NOMO-1 (cell line): ENCODE results near the gene C11orf24.
A peak's percentile ranks its signal among the peaks of the same experiment; 100 is the strongest.

Experiments
- DNase-seq, 2 experiments: peaks; one replicate each; lab custom pipeline; 2025; ENCODE audit not compliant: unreplicated experiment in 2 of 2; lab: John Stamatoyannopoulos, UW

The C11orf24 gene

GRCh38 chr11:68271781-68272608 lies at the start of gene C11orf24:
TSS of gene C11orf24 (minus strand) at chr11:68271973. CDS start at chr11:68263767, 8,206 bp downstream.
- DNase-seq: peak; percentile 92 to 99

DNA sequence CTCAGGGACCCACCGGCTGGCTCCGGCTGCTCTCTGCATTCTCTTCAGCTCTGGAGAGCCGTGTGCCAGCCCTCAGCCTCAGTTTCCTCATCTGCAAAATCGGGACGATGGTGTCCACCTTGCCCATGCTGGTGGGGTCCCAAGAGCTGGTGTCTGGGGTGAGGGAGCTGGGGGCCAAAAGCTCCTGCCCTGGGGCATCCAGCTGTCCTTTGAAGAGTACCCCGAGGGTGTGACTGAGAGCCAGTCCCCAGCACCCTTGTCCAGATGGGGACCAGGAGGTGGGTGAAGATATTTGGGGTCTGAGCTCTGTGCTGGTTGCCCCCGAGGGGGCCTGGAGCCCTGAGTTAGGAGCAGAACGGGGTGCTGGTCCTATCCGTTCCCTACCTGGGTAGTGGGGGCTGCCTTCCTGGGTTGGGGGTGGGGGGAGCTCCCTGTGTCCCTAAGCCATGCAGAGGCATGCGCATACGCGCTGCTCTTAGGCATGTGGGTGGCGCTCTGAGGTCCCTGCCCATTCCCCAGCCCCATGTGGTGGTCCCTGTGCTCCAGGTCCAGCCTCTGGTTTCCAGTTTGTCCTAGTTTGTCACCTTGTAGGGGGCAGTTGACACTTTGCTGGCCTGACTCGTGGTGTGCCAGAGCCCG lies 45.5 kb upstream of the C11orf24 start:
- DNase-seq: no peak

DNA sequence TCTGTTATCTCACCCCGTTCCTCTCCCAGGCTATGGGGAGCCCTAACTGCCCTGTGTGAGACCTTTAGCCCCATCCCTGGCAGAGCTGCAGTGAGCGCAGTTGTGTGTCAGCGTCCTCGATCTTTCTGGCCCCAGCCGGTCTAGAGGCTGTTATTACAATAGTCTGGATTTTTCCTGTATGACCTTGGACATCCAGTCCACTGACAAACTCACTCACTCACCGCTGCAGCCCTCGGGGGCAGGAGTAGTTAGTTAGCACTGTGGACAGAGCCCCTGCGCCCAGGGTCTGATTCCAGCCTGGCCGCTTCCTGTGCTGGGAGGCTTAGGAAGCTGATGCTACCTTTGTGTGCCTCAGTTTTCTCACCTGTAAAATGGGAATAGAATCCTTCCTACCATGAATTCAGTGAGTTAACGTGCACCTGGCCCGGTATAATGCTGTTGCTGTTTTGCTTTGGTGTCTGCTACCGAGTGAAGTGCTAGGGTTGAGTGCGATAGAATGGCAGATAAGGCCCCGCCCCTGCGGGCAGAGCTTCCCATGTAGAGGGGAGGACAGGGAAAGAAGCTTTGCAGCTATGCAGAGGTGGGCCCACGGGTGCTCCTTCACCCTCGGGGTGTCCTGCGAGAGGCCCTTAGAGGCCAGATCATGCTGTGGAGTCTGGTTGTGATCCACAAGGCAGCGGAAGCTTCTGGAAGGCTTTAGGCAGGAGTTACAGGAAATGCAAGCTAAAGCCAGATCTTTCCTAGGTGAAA lies 43.6 kb upstream of the C11orf24 start:
- DNase-seq: no peak

DNA sequence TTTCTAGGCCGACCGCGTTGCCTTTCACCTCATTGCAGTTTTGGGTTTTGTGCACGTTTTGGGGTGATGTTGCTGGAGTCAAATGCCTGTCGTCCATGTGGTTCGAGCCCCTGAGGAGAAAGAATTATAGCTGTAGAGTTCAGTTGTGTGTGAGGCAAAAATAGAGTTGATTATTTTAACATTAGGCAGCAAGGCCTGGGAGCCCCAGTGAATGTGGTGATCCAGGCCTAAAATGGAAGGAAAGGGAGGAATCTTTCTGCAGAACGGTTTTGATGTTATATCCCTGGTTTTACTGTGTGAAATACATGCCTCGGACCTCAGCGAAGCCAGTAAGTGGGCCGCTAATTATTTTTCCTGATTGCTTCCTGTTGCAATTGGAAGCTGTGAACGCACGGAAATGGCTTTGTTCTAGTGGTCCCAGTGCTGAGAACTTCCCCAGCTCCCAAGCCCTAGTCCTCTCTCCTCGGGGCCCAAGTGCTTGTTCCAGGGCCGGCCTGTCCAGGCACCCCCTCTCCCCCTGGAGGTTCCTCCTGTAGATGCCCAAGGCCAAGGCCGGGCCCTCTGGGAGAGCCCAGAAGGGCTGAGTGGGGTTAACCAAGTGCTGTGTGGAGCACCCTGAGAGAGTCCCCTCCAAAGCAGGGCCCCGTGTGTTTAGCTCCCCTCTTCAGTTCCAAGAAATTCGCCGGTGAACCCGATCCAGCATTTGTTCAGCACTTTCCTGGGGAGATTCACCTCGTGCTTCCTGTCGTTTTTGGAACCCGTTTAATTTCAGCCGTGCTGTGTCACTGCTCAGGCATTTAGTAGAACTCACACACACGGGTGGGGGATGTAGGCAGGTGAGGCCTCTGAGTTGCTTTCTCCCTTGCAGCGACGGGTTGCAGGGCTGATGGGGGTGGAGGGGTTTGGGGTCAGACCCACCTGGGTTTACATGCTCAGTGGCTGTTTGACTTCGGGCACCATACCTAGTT lies 42.7 kb upstream of the C11orf24 start:
- DNase-seq: no peak

DNA sequence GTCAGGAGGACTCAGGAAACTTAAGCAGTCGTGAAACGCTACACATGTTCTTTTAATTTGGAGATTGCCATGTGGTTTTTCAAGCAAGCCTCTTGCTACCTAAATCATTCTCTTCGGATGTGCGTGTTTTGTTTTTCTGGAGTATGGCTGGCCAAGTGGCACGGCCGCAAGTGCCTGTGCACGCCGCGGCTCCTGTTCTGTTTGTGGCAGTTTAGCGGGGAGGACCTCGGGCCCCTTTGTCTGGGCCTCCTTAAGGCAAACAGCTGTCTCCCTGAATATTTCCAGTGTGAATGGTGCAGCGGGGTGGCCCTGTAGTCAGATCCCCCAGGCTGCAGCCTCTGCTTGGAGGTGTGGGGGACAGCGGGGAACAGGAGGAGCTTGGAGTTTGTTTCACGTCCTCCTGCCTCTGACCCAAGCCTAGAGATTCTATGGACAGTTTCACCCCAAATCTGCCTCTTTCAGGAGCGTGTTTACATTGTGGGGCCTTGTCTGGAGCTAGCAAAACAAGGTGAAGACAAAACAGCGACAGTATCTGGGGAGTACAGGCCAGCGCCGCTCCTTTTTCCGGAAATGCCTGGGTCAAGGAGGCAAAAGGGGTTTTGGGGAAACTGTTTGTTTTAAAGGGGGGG lies 41.9 kb upstream of the C11orf24 start:
- DNase-seq: no peak

- DNase-seq: no peak
These were observed 41.2 kb upstream of the C11orf24 start for GRCh38 chr11:68312780-68313573.

DNA sequence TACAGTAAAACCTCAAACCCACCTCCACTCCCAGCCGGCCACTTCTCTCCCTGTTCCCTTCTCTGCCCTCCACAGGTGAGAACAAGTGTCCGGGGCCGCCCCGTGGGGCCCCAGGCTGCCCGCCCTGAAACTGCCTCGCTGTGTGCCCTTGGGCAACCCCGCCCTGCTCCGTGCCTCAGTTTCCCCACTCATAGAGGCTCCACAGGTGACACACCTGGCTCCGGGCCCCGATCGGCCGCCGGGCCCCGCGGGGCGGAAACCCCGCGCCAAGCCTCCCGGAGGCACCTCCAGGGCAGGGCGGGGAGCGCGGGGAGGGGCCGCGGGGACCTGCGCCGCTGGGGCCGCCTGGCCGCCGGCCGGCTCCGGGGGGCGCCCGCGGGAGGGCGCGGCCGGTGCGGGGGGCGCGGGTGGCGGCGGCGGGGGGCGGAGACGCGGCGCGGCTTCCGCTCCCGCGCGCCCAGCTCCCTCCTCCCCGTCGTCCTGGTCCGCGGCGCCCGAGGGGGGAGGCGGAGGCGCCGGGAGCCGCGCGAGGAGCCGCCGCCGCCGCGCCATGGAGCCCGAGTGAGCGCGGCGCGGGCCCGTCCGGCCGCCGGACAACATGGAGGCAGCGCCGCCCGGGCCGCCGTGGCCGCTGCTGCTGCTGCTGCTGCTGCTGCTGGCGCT lies 40.5 kb upstream of the C11orf24 start, which contains the start of gene LRP5:
Gene LRP5 (plus strand): TSS at position 475 of the 663 bp plus-strand sequence. CDS start 124 bp downstream, at position 599.
- DNase-seq: peak in 1 of 2 experiments; percentile 24

DNA sequence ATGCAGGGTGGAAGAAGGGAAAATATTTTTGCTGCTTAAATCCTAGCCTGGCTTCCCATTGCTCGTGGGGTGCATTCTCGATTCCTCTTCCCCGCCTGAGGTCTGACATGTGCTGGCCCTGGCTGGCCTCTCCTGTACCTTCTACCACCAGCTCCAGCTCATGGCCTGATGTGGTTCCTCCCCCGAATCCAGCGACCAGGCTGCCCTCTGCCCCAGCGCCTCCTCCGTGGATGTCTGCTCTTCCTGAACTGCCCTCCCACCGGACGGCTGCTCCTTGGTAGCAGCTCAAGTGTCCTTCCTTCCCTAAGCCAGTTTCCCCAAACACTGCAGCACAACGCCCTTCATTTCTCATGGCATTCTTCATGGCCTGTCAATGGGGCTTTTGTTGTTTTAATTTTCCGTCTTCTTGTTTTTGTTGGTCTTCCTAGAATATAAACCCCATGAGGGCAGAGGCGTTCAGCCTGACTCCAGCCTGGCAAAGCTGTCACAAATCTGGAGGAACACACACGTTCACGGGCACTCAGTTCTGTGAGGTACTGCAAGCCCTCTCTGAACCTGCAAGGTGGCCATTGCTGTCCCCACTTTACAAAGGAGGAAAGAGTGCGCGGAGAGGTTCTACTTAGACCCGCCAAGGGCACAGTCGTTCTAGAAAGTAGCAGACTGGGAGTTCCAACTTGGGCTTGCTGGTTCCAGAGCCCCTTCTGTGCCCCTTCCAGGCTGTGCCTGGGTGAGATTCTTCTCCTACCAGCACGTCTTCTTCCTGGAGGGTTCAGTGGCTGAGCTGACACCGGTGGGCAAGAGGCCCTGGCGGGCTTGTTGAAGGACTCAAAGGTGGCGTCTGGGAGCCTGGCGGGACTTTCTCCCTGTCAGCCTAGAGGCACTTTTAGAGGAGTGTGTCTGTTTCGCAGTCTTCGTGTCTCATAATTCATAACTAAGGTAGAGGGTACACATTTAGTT lies 39.7 kb upstream of the C11orf24 start:
- no peak for DNase-seq

DNA sequence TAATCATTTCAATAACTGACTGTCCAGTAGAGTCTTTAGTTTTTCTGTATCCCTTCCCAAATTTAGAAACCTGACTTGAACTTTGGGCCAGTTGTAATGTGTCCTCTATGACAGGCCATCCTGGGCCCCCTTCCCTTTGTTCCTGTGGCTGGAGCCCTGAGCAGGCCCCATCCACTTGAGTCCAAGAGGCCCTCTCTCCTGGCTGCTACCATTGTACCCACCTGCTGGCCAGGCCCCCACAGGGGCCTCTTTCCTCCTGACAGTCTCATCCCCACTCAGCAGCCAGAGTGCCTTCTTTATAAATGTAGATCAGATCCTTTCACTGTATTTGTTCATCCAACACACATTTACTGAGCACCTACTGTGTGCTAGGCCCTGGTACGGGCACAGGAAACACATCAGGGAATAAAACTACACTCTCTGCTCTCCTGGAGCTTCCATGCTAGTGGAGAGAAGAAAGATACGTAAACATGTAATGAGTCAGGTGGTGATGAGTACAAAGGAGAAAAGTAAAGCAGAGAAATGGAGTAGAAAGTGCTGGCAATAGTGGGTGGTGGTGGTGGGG lies 37.9 kb upstream of the C11orf24 start:
- no peak for DNase-seq

DNA sequence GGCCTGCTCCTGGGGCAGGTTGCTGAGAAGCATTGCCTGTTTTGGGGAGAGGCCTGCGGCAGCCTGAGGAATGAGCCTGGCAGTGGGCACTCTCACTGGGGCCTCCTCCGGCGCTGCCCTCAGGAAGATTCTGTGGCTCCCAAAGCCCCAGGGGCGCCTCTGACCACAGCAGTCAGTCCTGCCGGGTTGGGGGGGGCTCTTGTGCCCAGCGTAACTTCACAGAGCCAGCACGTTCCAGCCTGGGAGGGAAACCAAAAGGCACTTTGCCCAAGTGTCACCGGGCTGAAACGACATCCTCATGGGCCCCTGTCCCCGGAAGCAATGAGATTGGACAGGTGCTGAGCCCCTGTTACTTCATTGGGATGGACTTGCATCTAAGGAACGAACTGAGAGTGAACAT lies 36.3 kb upstream of the C11orf24 start:
- DNase-seq: no peak

GRCh38 chr11:68306636-68307035 lies 34.9 kb upstream of the C11orf24 start:
- no peak for DNase-seq

DNA sequence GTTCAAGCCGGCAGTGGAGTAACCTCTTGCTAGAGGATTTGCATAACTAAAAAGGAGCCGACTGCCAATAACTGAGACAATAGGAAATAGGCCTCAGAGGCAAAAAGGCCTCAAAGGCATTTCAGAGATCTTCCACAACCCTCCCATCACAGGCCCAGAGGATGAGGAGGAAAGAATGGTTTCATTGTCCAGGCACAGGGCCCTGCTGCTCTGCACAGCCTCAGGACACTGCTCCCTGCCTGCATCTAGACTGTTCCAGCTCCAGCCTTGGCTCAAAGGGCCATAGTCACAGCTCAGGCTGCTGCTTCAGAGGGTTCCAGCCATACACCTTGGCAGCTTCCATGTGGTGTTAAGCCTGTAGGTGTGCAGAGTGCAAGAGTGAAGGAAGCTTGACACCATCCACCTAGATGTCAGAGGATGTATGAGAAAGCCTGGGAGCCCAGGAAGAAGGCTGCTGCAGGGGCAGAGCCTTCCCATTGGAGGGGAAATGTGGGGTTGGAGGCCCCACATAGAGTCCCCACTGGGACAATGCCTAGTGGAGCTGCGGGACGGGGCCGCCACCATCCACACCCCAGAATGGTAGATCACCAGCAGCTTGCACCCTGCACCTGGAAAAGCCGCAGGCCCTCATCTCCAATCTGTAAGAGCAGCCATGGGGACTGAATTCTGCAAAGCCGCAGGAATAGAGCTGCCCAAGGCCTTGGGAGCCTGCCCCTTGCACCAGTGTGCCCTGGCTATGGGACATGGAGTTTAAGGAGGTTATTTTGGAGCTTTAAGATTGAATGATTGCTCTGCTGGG lies 32.4 kb upstream of the C11orf24 start:
- no peak for DNase-seq

- DNase-seq: peak; percentile 53 to 78
These were observed 31.3 kb upstream of the C11orf24 start for GRCh38 chr11:68303083-68303482.

GRCh38 chr11:68302670-68303069 lies 30.9 kb upstream of the C11orf24 start:
- no peak for DNase-seq

- DNase-seq: no peak
These were observed 30.5 kb upstream of the C11orf24 start for GRCh38 chr11:68302256-68302655.
